Fibroblast of gingiva (primary cell): ENCODE data around the gene NKX3-2.
A peak's percentile ranks its signal among the peaks of the same experiment; 100 is the strongest.

ENCODE experiments used
- DNase-seq: peaks from one replicate; pipeline ENCODE4 v3.0.0-alpha.2; 2011; ENCODE audit warnings: low read depth

The NKX3-2 gene

DNA sequence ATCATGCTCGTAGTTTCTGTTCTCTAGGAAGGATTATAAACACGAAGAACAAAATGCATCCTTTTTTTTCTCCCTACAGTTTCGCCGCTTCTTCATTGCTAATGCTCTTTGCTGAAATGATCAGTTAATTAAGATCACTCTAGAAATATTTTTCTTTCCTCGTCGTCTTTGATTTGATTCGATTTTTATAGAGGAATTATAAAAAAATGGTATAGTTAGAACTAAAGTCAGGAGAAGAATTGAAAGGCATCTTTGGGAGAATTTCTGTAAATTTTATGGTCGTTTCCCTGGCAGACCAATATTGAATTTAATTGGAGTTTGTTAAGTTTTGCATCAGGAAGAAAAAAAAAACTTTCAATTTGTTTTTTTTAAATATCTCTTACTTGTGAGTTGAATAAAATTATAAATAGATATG lies 1.1 kb upstream of the NKX3-2 start:
- no peak for DNase-seq

DNA sequence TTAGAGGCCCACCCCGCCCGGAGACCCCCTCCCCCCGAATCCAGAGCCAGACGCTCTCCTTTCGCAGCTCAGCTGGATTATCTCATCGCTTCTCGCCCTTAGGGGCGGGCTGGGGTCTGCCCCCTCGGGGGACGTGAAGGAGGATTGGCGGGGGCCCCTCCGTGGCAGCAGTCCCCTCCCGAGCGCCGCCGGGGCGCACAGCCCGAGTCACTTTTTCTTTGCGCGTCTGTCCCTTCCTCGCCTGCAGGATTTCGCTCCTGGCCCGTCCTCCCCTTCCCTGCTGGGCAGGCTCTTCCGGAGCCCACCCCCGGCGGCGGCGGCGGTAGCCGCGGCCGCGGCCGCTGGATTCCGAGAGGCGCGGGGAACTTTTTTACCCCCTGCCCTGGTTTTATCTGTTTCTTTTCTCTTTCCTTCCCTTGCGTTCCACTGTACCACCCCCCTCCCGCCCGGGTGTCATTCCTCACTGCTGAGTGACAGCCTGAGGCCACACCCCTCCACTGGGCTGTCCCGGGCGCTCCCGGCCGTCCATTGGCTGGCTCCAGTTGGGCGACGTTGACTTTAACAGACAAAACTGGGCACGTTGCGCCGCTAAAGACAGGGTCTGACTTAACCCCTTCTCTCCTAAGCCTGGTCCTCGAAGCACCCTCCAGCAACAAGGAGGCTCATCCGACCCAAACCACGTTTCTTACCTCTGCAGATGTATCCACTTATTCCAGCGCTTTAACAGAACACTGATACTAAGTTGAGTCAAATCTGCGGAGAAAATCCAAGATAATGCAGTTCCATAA lies 492 bp upstream of the NKX3-2 start:
- peak; percentile 48 for DNase-seq

DNA sequence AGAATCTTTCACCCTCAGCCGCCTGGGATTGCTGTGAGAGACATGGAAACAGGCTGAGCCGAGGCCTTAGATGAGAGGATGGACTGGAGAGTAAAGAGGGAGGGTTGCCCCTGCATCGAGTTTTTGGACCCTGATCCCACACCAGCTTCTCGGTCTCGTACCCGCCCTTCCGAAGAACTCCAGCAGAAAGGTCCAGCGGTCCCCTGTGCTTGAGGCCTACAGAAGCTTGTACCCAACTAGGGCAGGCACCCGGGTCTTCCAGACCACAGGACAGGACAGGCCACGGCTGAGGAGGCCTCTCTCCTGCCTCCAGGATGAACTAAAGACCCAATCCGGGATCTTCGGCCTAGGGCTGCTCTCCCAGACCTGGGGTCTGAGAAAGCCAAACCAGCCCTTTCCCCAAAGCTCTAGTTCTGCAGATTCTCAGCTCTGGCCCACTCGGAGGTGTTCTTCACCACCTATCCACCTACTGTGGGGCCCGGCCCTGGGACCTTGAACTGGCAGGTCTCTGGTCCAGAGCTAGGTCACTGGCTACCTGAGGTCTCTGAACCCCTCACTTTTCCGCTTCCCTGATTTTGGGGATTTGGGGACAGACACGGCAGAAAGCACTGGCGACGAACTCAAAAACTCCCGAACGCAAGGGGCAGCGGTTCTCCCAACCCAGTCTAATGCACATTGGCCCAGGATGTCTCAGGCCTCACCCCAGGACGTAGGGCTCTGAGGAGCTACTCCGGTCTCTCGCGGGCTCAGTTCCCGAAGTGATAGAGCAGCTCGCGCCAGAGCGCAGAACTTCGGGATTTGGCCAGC lies 1.1 kb downstream of the NKX3-2 start:
- no peak for DNase-seq

DNA sequence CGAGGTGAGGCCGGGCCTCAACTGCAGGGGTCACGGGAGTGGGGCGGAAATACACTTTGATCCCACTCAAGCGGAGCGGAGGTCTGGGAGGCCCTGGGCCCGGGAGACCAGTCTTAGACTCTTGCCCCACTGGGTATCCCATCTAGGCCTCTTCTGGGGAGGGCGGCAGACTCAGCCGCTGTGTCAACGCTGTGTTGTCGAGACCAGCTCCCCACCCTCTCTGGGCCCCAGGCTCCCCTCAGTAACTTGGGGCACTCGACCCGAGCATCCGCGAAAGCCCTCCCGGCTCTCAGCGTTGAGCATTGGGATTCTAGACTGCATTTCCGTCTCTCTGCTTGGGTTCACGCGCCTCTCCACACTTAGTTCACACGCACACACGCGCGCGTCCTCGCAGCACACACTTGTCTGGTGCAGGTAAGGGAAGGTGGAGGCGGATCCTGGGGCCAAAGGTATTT lies 1.7 kb downstream of the NKX3-2 start:
- DNase-seq, result no peak

DNA sequence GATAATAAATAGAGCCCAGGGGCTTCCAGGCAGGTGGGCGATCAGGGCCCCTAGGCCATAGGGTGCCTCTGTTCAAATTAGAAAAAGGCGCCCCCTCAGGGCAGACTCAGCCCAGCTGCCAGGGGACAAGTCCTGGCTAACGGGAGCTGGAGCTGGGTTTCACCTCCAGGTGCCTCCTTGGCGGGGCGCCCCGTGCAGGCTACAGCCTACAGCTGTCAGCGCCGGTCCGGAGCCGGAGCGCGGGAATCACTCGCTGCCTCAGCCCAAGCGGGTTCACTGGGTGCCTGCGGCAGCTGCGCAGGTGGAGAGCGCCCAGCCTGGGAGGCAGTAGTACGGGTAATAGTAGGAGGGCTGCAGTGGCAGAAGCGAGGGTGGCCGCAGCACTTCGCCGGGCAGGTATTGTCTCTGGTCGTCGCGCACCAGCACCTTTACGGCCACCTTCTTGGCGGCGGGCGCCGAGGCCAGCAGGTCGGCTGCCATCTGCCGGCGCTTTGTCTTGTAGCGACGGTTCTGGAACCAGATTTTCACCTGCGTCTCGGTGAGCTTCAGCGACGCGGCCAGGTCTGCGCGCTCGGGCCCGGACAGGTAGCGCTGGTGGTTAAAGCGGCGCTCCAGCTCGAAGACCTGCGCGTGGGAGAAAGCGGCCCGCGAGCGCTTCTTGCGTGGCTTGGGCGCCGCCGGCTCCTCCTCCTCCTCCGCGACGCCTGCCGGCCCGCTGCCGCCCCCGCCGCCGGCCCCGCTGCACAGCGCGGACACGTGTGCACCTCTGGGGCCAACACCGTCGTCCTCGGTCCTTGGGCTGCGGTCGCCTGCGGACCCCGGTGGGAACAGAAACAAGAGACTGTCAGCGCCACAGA lies 2.4 kb downstream of the NKX3-2 start:
- DNase-seq, result no peak

DNA sequence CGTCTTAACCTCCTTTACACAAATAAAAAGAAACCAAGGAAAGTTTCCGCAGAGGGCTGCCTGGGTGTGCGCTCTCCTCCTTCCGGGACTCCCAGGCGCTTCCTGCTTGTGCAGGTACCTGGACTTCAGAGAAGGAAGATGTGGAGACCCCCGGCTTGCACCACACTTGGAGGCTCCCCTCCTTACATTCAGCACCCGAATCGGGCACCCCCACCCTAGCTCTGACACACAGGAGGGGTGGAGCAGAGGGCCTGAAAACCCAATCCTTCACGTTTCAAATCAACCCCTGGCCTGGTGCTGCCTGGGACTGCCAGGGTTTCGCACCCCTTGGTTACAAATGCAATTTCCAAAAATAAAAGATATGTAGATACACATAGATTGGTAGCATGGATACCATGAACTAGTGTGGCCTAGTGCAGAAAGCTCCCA lies 3.1 kb downstream of the NKX3-2 start:
- no peak for DNase-seq

DNA sequence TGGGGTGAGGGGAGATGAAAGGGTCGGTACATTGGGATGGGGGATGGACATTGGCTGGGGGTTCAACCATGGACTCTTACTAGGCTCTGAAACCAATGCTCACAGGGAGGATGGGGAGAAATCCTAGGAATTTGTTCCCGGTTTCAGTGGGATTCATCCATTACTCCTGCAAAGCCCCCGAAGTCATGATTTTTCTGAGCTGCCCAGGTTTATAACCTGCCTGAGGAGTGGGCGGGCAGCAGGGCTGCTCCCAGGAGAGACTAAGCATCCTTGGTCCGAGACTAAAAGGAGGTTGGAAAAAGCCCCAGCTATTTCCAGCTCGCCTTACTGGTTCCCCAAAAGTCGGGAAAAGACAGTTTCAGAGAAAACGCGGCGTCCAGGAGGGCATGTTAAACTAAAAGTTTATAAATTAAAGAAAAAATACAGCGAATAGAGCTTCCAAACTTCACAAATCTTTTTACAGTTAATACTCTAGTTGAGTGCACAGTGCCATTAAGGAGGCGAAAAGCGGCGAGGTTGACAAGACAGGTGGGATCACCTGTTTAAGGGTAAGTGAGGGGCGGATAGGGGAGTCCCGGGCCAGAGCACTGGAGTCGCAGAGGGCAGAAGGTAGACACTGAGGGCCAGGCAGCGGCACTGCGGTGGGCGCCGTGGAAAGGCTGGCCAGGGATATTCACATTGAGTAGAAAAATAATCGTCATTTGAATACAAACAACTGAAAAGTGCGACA lies 3.7 kb downstream of the NKX3-2 start:
- no peak for DNase-seq

DNA sequence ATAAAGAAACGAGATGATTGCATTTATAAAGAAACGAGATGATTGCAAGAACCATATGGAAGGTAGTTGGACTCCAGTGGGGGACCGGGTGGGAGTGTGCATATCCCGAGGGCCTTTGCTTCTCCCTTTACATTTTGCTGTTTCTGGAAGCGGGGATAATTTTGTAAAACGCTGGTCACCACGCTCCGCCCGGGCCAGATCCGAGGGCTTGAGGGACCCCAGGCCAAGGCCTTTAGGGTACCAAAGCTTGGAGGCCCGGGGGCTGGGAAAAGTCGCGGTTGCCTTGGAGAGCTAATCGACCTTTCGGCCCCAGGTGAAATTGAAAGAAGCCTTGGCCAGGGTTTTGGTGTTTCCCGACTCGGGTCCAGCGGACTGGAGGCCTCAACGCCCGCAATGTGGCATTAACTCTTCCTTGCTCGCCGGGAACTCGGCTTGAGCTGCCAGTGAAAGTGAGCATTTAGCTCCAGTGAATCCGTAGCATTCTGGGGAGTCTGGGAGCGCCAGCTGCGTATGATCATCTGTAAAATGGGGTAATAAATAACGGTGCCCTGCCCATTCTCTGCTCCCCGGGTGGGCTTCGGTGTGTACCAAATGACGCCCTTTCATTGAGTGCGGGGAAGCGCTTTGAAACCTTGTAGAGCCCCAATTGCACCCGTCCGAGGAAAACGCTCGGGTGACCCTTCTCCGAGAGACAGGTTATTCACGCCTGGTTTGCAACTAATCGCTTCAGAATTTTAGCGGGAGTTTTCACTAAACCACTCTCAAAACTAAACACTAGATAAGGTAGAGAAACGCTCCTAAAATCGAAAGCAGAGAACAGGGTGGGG lies 4.5 kb downstream of the NKX3-2 start:
- DNase-seq, result no peak

DNA sequence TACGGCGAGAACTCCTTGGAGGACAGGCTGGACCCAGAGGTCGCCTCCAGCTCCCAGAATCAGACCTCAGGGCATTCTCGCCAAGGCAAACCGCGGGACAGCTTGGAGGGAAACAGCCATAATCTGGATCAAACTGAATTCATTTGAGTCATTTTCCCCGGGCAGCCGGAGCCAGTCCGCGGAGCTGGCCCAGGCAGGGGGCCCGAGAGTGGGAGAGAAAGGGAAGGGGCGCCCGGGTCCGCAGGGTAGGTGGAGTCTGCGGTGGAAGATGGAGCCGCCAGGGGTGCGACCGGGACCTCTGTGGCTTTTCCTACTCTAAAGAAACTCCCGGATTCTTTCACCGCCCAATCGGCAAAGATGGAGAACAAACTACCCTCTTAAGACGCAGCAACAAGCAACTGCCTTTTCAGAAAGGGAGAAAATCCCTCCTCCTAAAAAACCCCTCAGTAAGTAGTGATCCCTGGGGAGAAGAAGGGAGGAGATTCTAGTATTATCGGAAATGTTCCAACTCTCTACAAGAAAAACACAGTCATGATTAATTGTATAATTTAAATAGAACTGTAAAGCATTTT lies 5.2 kb downstream of the NKX3-2 start:
- no peak for DNase-seq

DNA sequence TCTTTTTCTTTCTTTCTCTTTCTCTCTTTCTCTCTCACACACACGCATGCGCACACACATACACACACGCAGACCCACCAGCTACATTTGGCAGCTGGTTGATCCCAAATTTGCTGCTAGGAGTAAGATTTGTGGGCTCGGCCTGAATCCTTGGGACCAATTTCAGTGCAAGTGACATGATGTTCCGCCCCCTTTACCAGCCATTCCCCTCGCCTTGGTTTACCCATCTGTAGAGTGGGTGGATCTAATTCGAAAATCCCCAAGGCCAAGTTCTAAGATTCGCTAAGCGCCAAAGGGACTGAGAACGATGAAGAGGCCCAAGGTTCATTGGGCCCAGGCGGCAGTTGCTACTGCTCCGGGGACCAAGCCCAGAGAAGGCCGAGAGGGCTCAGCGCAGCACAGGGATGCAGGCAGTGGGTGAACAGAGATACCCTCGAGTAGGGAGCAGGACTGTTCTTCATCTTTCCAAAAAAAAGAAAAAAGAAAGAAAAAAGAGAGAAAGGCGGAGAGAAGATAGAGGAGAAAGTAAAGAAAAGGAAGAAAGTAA lies 5.8 kb downstream of the NKX3-2 start:
- DNase-seq, result no peak

DNA sequence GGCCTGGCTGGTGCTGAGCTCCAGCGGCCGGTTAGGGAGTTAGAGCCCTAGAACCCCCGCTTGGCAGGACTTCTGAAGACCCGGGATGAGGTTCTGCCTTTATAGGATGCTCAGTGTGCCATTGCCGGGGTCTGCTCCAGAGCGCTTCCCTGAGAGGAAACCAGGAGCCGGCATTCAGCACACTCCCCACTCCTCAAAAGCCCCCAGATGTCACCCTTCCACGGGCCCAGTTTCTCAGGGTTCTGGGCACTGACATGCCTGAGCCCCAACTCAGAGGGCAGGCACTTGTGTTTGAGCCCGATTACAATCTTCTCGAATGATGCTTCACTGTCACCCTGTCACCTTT lies 6.5 kb downstream of the NKX3-2 start:
- no peak for DNase-seq

DNA sequence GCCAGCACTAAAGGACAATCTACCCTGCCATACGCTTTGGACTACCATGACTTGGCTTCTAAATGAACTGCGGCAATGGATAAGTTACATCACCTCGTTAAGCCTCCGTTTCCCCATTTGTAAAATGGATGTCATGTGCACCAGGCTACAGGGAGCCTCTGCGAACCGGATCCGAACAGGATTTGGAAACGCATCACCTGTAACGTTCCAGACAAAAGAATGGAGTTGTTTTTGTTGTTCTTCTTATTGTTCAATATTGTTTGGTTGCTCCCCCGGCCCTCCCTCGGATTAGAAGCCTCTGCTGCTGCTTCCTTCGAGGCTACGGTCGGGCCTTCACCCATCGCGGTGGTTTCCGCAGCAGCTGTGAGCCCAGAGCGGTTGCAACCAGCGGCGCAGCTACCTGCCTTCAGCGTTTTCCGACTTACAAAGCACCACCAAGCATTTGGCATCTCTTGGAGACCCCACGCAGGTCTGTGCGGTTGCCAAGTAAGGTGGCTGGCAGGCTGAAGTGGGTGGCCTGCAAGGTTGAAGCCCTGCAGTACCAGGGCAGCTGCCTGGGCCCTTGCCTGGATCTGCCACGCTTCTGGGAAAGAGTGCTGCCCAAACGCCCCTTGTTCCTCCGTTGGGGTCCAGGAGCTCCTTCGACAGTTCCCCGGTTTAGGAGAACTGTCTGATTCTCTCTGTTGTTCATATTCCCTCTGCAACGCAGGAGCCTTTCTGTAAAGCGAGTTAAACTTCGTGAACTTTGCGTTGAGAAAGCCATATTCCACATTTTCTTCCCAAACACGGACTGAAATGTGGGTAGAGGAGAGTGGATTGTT lies 7.1 kb downstream of the NKX3-2 start:
- DNase-seq, result no peak

DNA sequence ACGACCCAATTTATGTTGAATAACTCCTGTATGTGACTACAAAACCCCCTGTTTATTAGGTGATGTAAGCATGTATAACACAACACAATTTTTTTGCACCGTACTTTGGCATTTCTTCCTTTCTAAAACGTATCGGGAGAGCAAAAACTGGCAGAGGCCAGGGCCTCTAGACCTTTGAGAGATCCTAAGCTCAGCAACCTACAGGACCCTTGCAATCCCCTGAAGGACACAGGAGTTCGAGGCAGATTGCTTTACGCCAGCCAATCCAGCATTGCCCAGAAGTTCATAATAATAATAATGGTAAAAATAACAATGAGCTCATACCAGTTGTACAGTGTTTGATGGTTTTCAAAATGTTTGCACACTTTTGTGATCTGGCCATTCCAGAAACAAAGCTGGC lies 7.7 kb downstream of the NKX3-2 start:
- no peak for DNase-seq

DNA sequence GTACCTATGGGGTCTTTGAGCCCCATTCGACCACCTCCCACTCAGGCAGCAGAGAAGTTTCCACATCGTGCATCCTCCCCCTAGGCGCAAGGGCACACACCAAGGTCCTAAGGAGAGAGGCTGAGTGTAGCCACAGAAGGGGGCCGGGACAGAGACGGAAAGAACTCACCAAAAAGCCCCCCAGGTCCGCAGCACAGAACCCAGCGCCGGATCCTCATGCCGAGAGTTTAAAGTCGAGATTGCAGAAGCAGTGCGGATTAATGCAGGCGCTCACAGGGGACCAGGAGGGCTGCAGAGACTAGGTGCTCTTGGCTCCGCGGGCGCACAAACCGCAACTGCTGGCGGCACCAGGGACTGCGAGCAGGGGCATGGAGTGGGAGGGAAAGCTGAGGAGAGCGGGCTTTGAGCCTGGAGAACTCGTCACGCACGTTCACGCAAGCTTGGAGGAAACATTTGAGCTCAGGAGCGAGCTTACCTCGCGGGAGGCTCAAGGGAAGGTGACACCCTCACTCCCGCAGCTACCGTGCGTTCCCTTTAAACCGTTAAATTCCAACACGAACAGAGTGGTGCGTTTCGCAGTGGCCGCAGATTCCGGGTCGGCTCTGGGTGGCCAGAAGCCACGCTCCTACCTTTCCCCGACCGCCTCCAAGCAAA lies 8.5 kb downstream of the NKX3-2 start:
- no peak for DNase-seq

DNA sequence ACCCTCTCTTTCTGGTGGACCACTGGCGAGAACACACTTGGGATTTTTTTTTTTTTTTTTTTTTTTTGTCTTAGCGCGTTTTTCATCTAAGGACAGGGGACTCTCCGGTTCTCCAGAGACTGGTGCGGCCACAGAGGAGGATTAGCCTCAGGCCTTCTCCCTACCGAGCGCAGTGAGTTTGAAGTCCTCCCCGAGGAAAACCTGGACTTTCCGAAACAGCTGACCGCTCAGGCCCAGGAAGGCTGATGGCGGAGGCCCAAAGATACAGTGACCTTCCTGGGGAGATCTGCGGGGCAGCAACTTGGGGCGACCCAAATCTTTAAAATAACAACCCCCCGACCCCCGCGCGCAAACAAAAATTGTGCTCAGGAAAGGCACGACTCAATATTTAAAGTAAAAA lies 9.2 kb downstream of the NKX3-2 start:
- no peak for DNase-seq

DNA sequence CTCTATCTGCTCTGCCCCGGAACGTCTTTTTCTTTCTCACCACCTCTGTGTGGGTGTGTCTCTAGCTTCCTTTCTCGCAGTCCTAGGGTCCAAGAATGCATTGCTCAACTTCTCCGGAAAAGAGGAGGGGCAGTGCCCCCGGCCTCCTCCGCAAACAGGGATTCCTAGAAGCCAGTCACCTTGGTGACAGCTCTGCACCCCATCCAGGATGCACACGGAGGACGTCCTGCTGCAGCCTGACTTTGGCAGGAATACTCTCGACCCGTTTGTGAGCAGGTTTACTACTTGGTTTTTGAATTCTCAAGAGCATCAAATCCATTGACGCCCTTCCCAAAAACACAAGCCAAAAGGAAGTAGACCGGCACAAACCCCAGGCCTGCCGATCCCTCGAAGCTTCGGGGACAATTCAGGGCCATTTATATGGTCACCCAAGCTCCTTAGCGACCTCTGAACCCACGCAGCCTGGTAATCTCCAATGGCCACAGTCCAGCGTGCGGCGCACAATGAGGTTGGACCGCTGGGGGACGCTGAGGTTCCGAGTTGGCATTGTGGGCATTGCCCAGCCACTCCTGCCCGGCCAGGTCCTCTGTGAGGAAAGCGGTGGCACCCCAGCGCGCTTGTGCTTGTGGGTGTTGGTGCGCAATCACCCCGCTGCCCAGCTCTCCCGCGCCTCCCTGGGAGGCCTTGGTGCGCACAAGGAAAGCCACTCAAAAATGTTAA lies 9.8 kb downstream of the NKX3-2 start:
- DNase-seq, result no peak

DNA sequence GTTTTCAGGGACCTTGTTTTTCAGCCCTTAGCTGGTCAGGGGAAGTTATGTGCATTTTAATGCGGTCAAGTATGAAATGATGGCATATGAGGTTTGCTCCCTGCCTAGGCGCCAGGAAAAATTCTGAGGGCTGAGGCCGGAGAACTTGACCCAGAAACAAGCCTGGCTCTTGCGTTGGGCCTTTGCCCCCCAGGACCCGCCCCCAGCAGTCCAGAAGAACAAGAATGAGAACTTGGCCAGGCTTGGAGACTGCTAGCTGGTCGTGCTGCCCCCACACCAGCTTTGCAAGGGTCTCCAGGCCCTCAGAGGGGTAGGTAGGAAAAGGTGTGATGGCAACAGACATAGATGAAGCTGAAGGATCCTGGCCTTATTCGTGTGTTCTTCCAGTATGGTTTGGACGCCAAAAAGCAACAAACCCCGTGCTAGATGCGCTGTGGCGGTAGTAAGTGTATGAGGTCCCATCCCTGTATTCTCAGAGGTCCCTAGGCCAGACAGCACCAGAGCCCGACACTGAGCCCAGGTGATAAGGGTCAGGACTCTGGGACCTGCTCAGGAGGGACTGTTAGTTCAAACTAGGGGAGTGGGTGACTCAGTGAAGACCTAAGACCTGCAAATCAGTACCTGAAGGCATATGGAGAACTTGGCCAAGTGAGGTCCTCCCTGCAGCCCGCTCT lies 10.5 kb downstream of the NKX3-2 start:
- no peak for DNase-seq

DNA sequence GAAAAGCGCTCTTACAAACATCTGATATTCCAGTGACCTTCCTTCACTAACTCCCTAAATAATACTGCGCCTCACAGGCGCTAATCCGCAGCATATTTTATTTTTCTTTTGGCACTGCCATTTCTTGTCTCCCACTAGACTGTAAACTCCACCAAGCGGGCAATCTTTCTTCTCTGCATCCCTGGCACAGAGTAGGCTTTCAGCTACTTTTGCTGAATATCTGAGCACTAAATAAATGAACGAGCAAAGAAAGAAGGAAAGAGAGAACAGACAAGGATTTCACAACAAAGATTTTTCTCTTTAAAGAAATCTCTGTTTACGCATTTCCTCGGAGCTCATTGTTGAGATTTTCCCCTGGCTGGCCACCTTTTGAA lies 12.7 kb downstream of the NKX3-2 start:
- no peak for DNase-seq
